Pancreas (tissue), 10 donors: ENCODE data around the gene HSPBP1. TPM values are rescaled to one million over a fixed set of nuclear protein-coding genes. Genes with fewer than 3 reads are reported as not detected.

ENCODE experiments used
- ATAC-seq, 4 donors: fragments of 200-7000 bp; cut with Tn5 transposase; one replicate each; pipeline versions ENCODE4 v1.8.0 to v1.9.1; 2020; ENCODE audit warnings: mild to moderate bottlenecking in 4 of 4, moderate library complexity in 4 of 4
- DNase-seq, 6 donors: peaks; one replicate each; pipeline ENCODE4 v3.0.0-alpha.2; 2020
- FAIRE-seq: peaks from 2 replicates; lab custom pipeline; 2012; peaks lifted over from hg19 to GRCh38; lab: Jason Lieb, UNC
- H3K27ac ChIP-seq, 4 donors: fragments of 200-600 bp; sonication (generic); 1 replicate in 3 of 4; 2 replicates in 1 of 4; pipeline versions ENCODE4 v1.5.0 to v1.8.0; 2020
- H3K27me3 ChIP-seq, 4 donors: fragments of 200-600 bp; one replicate each; pipeline ENCODE4 v1.8.0; 2021
- H3K36me3 ChIP-seq, 3 donors: fragments of 200-600 bp; sonication (generic) in 1 of 3; one replicate each; pipeline versions ENCODE4 v1.5.0 to v1.8.0; 2020 to 2021
- H3K4me1 ChIP-seq, 3 donors: fragments of 200-600 bp; one replicate each; pipeline ENCODE4 v1.8.0; 2021
- H3K4me3 ChIP-seq, 4 donors: fragments of 200-600 bp; sonication (generic) in 2 of 4; one replicate each; pipeline versions ENCODE4 v1.5.0 to v1.8.0; 2020 to 2021
- H3K9me3 ChIP-seq, 4 donors: fragments of 200-600 bp; one replicate each; pipeline ENCODE4 v1.8.0; 2021
- CTCF ChIP-seq, 4 donors: fragments of 200-600 bp; sonication (generic) in 3 of 4; IDR thresholded peaks; one replicate each; pipeline versions ENCODE4 v1.5.0 to v1.8.0; 2021; ENCODE audit warnings: antibody characterized with exemption in 4 of 4
- WGBS, 2 donors: extraction: QIAGEN DNeasy Blood & Tissue Kit; methylation state at CpG; one replicate each; pipeline ENCODE4 v1.1.7; 2013; 5-methylcytosine and 5-hydroxymethylcytosine counted together
- intact Hi-C, 3 donors: fragments of 100-400 bp; cut with DNase I; formaldehyde crosslinking; loops; one replicate each; pipeline versions ENCODE4 v1.11.1 to v1.14.2; 2022
- polyA plus RNA-seq, 2 donors: library from polyadenylated mRNA; stranded (reverse); fragments of 200-250 nt; gene quantifications; one replicate each; pipeline ENCODE4 v1.2.3, GENCODE V29; 2013
- total RNA-seq, 6 donors: library from RNA; stranded (reverse); fragmentation: NEBNext Ultra II Directional in 4 of 6; extraction: Animal tissue kit (Norgen Biotek cat#: 25700) in 4 of 6; gene quantifications; one replicate each; pipeline versions ENCODE4 v1.2.1 to v1.2.4, GENCODE V29; 2021 to 2023
- donor health status: healthy with polysubstance abuse.
- donor health status: DM: no; HTN: no; CAD: no; lungs with moderate emphysema.
- donor health status: DM: no; HTN: no; CAD: no.
- donor health status: control.
- donor health status: control.
- donor health status: Bipolar disorder and iron deficiency.
- donor health status: DM: yes; HTN: yes; CAD: no.
- donor health status: DM: no; HTN: no; CAD: no.
- donor health status: DM: no; HTN: no; CAD: no.
- donor health status: DM: yes; HTN: yes; CAD: no.

Gene HSPBP1
- total and polyA plus RNA-seq, 8 donors = 7.0 to 29.5 (median 12.8) TPM

DNA sequence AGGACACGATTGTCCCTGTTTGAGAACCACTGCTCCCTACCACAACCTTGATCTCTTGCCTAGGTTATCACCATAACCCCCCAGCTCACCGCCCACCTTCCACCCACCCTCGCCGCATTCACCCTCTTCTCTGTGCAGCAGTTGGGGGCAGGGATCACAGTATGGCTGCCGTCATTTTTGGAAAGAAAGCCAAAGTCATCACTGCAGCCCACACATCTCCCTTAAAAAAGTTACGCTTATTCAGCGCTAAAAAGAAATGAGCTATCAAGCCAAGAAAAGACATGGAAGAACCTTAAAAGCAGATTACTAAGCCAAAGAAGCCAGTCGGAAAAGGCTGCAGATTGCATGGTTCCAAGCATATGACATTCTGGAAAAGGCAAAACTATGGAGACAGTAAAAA lies 10.6 kb downstream of the HSPBP1 start:
- H3K4me1 ChIP-seq = no peaks in the 10 kb centered on the region
- no peaks in the 10 kb centered on the region for H3K27me3 ChIP-seq
- H3K36me3 ChIP-seq = no peaks in the 10 kb centered on the region
- TF ChIP-seq CTCF (IDR thresholded peaks at IDR 0.05) = no peak
- no peak overlapping the region for H3K27ac ChIP-seq
- WGBS, 2 donors = 85 to 91% methylated on average over 8 of the region's 8 CpGs
- FAIRE-seq (no peak), ATAC-seq (no peak), DNase-seq (no peak)
- intact Hi-C loops = no loop called here
- no peak overlapping the region for H3K4me3 ChIP-seq
- no peaks in the 10 kb centered on the region for H3K9me3 ChIP-seq

DNA sequence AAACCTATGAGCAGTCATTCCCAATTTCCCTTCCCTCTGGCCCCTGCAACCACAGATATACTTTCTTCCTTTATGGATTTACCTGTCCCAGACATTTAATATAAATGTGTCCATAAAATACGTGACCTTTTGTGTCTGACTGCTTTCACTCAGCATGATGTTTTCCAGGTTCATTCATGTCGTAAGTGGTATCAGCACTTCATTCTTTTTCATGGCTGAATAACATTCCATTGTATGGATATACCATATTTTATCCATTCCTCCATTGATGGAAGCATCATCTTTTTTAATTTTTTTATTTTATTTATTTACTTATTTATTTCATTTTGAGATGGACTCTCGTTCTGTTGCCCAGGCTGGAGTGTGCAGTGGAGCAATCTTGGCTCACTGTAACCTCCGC lies 13.1 kb downstream of the HSPBP1 start:
- no peak for TF ChIP-seq CTCF (IDR thresholded peaks at IDR 0.05)
- Histone ChIP-seq H3K27me3 (no peaks in the 10 kb centered on the region), H3K36me3 (no peaks in the 10 kb centered on the region), H3K9me3 (no peaks in the 10 kb centered on the region), H3K27ac (no peak overlapping the region), H3K4me1 (no peaks in the 10 kb centered on the region), H3K4me3 (no peak overlapping the region)
- intact Hi-C loops = no loop called here
- no peak for FAIRE-seq
- ATAC-seq = no peak
- WGBS, 2 donors = 97 to 99% methylated on average over 4 of the region's 4 CpGs
- no peak for DNase-seq

- no peak for DNase-seq
- intact Hi-C loops = no loop called here
- no peak for TF ChIP-seq CTCF (IDR thresholded peaks at IDR 0.05)
Observed at GRCh38 chr19:55266404-55266803, 13.5 kb downstream of the HSPBP1 start.

GRCh38 chr19:55265723-55266386 lies 14.1 kb downstream of the HSPBP1 start:
- Histone ChIP-seq H3K36me3 (no peaks in the 10 kb centered on the region), H3K4me3 (no peak overlapping the region), H3K27me3 (no peaks in the 10 kb centered on the region), H3K27ac (no peak overlapping the region), H3K9me3 (no peaks in the 10 kb centered on the region), H3K4me1 (no peaks in the 10 kb centered on the region)
- DNase-seq = peak in 1 of 6 donors; percentile 62
- ATAC-seq = no peak
- intact Hi-C loops = no loop called here
- no peak for TF ChIP-seq CTCF (IDR thresholded peaks at IDR 0.05)
- no peak for FAIRE-seq
- 87 to 93% methylated on average over 11 to 12 of the region's 12 CpGs for whole genome bisulfite sequencing, 2 donors

More at GRCh38 chr19:55266404-55266803, 13.5 kb downstream of the HSPBP1 start:
- ATAC-seq (no peak), FAIRE-seq (no peak)
- H3K4me1 ChIP-seq = no peaks in the 10 kb centered on the region
- 95 to 98% methylated on average over 3 of the region's 3 CpGs for WGBS, 2 donors
- H3K36me3 ChIP-seq = no peaks in the 10 kb centered on the region
- no peaks in the 10 kb centered on the region for H3K27me3 ChIP-seq
- H3K9me3 ChIP-seq = no peaks in the 10 kb centered on the region
- no peak overlapping the region for H3K4me3 ChIP-seq
- no peak overlapping the region for H3K27ac ChIP-seq

GRCh38 chr19:55265173-55265572 lies 14.7 kb downstream of the HSPBP1 start:
- WGBS, 2 donors = 87 to 91% methylated on average over 16 of the region's 16 CpGs
- Histone ChIP-seq H3K4me1 (peaks cover 0 to under 1% (median 0%) of the 10 kb centered on the region in 3 donors), H3K9me3 (no peaks in the 10 kb centered on the region), H3K27me3 (no peaks in the 10 kb centered on the region), H3K27ac (no peak overlapping the region), H3K36me3 (no peaks in the 10 kb centered on the region), H3K4me3 (no peak overlapping the region)
- FAIRE-seq (no peak), ATAC-seq (no peak), DNase-seq (no peak)
- intact Hi-C loops = no loop called here
- TF ChIP-seq CTCF (IDR thresholded peaks at IDR 0.05) = no peak
